Activated T-cell treated with anti-CD3 and anti-CD28 coated beads, Interleukin-2, amount 50 U/mL, for 4 hours (primary cell): ENCODE data around the gene KCNIP4. TPM values are rescaled to one million over a fixed set of nuclear protein-coding genes. Genes with fewer than 3 reads are reported as not detected.

ENCODE experiments used
- ATAC-seq, 2 donors: fragments of 200-7000 bp; cut with Tn5 transposase; one replicate each; pipeline ENCODE4 v1.10.0; 2021
- DNase-seq: peaks from one replicate; pipeline ENCODE4 v3.0.0-alpha.2; 2020
- H3K27me3 Mint-ChIP-seq: one replicate; pipeline ENCODE4 v1.8.0; 2021; ENCODE audit warnings: low read depth, mixed read lengths
- H3K36me3 Mint-ChIP-seq: one replicate; pipeline ENCODE4 v1.8.0; 2022; ENCODE audit warnings: mixed read lengths; ENCODE audit not compliant: insufficient read depth
- H3K4me1 Mint-ChIP-seq: one replicate; pipeline ENCODE4 v1.8.0; 2021; ENCODE audit warnings: low read depth, mixed read lengths
- H3K4me3 Mint-ChIP-seq: one replicate; pipeline ENCODE4 v1.8.0; 2021; ENCODE audit warnings: mild to moderate bottlenecking, moderate library complexity, mixed read lengths
- H3K9me3 Mint-ChIP-seq: one replicate; pipeline ENCODE4 v1.8.0; 2021; ENCODE audit warnings: mixed read lengths
- total RNA-seq, 3 donors: library from RNA; stranded (reverse); gene quantifications; one replicate each; pipeline ENCODE4 v1.2.1, GENCODE V29; 2021

The KCNIP4 gene
- total RNA-seq, 3 donors from 2014 or later, result not detected

DNA sequence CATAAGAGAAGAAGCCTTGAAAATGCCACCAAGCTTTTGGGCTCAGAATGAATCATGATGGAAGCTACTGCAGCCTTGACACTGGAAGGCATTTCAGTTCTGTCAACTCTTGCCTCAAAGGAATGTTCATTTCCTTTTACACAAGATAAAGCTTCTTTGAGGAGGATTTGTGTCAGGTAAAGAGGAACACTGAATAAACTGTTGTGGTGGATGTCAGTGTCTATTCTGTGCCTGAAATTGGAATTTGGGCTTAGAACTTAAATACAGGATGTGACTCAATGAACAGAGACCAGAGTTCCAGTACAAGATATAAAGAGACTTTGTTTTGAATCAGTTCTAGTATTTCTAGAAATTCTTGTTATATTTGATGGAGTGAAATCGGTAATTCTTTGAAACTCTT, 935.1 kb downstream of the KCNIP4 start:
- DNase-seq (no peak), ATAC-seq (no peak)
- Mint-ChIP-seq H3K27me3 (no peaks in the 10 kb centered on the region), H3K4me3 (no peak overlapping the region), H3K9me3 (peaks cover 12% of the 10 kb centered on the region), H3K4me1 (no peaks in the 10 kb centered on the region), H3K36me3 (no peaks in the 10 kb centered on the region)

DNA sequence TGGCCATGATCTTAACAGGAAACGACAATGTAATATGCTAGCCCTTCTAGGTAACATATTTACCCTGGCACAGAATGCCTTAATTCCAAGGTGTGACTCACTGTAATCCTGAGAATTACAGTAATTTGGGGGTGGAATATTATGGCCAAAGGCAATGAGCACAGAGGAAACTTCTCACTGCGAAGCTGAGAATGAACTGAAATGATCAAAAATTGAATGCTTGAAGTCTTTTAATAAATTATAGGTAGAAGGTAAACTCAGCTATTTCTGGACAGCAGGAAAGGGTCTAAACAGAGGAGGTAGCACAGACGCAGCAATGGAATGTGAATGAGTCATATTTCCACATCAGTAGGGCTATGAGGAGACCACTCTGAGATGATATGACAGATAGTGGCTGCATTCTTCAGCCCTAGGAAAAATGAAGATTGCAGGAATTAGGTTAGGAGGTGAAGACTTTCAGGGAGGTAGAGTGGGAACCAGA, 935.7 kb downstream of the KCNIP4 start:
- DNase-seq (no peak), ATAC-seq (no peak)
- Mint-ChIP-seq H3K36me3 (no peaks in the 10 kb centered on the region), H3K4me1 (no peaks in the 10 kb centered on the region), H3K9me3 (peaks cover 12% of the 10 kb centered on the region), H3K4me3 (no peak overlapping the region), H3K27me3 (no peaks in the 10 kb centered on the region)

DNA sequence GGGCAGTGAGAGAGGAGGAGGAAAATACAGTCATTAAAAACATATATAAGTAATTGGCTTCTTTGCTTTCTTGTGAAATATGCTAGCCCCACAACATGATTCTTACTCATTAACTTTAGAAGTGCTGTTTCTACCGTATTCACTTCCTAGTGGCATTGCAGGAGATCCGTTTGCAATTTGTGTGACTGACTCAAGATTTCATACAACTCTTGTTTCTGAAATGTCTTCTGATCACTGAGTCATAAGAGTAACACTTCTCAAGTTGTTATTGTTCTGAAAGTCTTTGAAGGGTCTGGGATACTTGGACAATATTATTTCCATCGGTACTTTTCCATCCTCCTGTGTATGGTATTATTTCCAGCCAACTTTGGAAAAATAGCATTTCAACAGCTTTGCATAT, 937.5 kb downstream of the KCNIP4 start:
- no peak for DNase-seq
- no peaks in the 10 kb centered on the region for H3K4me1 Mint-ChIP-seq
- no peaks in the 10 kb centered on the region for H3K27me3 Mint-ChIP-seq

DNA sequence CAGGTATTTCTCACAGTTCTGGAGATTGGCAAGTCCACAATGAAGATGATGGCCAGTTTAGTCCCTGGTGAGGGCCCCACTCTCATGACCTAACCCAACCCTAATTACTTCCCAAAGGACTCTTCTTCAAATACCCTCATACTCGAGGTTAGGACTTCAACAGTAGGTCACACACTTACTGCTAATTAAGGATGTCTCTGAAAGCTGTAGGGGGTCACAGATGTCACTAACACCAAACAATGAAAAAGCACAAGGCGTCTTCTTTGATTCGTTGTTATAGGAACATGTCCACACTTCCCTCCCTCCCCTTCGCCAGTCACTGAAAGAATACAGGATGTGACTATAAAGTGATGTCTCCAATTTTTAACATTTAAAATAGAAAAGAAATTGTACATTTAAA, 938.6 kb downstream of the KCNIP4 start:
- H3K27me3 Mint-ChIP-seq, result no peaks in the 10 kb centered on the region
- H3K9me3 Mint-ChIP-seq, result peaks cover 9% of the 10 kb centered on the region
- no peaks in the 10 kb centered on the region for H3K36me3 Mint-ChIP-seq
- DNase-seq, result no peak
- ATAC-seq, result no peak
- no peak overlapping the region for H3K4me3 Mint-ChIP-seq
- H3K4me1 Mint-ChIP-seq, result no peaks in the 10 kb centered on the region

More for the DNA sequence above, 937.5 kb downstream of the KCNIP4 start:
- Mint-ChIP-seq H3K36me3 (no peaks in the 10 kb centered on the region), H3K4me3 (no peak overlapping the region), H3K9me3 (peaks cover 9% of the 10 kb centered on the region)
- ATAC-seq, result no peak

DNA sequence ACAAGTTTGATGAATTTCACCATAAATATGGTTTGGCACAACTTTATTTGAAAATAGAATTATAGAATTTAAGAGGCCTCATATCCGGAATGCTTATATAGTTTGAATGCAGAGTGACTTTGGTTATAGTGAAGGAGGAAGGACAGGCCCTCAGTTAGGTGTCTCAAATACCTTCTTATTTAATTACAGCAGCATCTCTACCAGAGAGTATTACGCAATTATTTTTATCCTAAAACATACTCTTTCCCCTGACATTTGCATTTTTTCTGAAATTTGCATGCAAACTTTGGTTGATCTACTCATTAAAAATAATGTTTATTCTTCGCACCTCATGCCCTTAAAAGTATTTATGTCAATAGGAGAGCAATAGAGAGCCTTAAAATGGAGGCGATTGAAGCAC, 942.9 kb downstream of the KCNIP4 start:
- peaks cover 13% of the 10 kb centered on the region for H3K4me1 Mint-ChIP-seq
- no peaks in the 10 kb centered on the region for H3K27me3 Mint-ChIP-seq

DNA sequence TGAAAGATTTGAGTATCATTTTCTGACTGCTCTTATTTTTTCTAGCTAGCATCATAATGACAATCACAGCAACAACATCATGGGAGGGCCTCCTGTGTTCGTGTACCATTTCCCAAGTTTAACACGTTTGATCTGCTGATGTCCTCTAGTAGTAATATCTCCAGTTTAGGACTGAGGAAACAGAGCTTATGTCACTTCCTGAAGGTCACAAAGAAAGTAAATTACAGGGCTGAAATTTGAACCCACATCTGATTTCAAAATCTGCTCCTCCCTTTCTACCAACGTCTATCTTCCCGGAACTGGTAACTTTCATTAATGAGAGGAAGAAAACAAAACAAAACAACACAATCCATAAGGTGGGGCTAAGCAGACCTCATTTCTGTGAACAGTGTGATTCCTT, 945.6 kb downstream of the KCNIP4 start:
- Mint-ChIP-seq H3K4me3 (no peak overlapping the region), H3K27me3 (no peaks in the 10 kb centered on the region), H3K9me3 (peaks cover 4% of the 10 kb centered on the region), H3K36me3 (no peaks in the 10 kb centered on the region), H3K4me1 (peaks cover 13% of the 10 kb centered on the region)
- ATAC-seq, result no peak
- no peak for DNase-seq

More for the DNA sequence above, 942.9 kb downstream of the KCNIP4 start:
- H3K36me3 Mint-ChIP-seq, result no peaks in the 10 kb centered on the region
- DNase-seq (no peak), ATAC-seq (no peak)
- peaks cover 9% of the 10 kb centered on the region for H3K9me3 Mint-ChIP-seq
- H3K4me3 Mint-ChIP-seq, result no peak overlapping the region

DNA sequence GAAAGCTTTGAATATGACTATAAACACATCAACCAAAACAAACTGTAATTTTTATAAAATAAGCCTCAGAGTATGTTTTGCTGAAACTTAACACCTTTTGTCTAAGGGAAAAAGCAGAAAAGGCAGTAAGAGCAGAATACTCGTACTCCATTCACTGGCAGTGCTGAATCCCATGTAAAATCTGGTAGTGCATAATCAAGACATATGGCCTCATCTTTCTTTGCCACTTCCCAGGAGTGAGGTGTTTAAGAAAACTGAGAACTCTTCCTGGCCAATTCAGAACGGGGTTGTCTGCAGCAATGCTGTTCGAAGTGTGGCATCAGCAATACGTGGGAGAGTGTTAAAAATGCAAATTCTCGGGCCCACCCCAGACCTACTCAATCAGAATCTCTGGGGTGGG, 946.3 kb downstream of the KCNIP4 start:
- peaks cover 4% of the 10 kb centered on the region for H3K9me3 Mint-ChIP-seq
- no peak for DNase-seq
- peaks cover 13% of the 10 kb centered on the region for H3K4me1 Mint-ChIP-seq
- H3K36me3 Mint-ChIP-seq, result no peaks in the 10 kb centered on the region
- no peak for ATAC-seq
- H3K4me3 Mint-ChIP-seq, result no peak overlapping the region
- H3K27me3 Mint-ChIP-seq, result no peaks in the 10 kb centered on the region

DNA sequence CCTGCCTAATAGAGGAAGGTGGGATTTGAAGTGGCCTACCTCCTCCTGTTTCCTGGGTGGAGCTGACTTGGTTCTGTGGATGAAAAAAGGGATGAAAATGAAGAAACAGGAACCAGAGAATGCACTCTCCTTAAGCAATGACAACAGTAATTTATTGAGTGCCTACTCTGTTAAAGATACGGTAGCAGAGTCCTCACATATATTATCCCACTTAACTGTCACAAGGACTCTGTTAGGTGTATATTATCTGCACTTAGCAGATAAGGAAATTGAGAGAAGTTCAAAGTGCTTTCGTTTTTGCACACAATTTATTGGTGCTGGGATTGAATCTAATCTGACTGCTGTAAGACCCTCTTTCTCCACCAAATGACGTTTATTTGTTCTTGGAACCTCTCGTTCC, 947.1 kb downstream of the KCNIP4 start:
- DNase-seq (no peak), ATAC-seq (no peak)
- Mint-ChIP-seq H3K27me3 (no peaks in the 10 kb centered on the region), H3K4me1 (peaks cover 13% of the 10 kb centered on the region), H3K4me3 (peak overlapping the region; percentile 32), H3K36me3 (no peaks in the 10 kb centered on the region), H3K9me3 (peaks cover 2% of the 10 kb centered on the region)

DNA sequence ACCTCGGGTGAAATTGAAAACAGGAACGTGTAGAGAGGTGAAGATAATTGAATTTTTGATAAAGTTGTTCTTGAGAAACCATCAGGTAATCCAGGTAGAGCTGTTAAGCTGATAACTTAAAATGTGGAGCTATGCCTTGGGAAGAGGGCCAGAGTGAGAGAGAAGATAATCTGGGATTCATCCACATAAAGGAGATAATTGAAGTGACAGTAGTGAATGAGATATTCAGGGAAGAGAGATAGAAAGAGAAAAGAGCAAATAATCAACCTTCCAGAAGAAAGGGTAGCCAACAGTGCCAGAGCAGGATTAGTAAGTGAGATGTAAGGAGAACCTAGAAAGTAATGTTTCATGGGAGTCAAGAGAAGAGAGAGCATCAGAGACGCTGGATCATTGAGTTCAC, 950.7 kb downstream of the KCNIP4 start:
- H3K9me3 Mint-ChIP-seq, result no peaks in the 10 kb centered on the region
- no peaks in the 10 kb centered on the region for H3K27me3 Mint-ChIP-seq
- no peak overlapping the region for H3K4me3 Mint-ChIP-seq
- H3K36me3 Mint-ChIP-seq, result no peaks in the 10 kb centered on the region
- peaks cover 8% of the 10 kb centered on the region for H3K4me1 Mint-ChIP-seq
- DNase-seq (no peak), ATAC-seq (no peak)

DNA sequence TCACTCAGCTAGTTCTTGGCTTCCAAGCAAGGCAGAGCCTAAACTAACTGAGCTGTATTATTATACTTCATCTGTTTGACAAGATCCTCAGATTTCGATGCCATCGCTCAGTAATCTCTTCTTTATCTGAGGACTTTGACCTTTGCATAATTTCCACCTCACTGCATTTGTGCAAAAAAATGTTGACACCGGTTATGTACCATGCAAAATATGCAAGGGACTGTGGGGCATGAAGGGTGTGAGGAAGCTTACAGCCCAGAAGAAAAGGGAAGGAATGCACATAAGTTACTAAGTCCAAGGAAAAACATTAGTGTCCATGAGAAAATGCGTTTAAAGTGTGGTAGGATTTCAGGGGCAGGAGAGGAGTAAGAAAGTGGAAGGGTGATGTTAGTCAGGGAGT, 953.0 kb downstream of the KCNIP4 start:
- no peak overlapping the region for H3K4me3 Mint-ChIP-seq
- DNase-seq (no peak), ATAC-seq (no peak)
- H3K27me3 Mint-ChIP-seq, result no peaks in the 10 kb centered on the region
- H3K4me1 Mint-ChIP-seq, result no peaks in the 10 kb centered on the region
- no peaks in the 10 kb centered on the region for H3K9me3 Mint-ChIP-seq
- no peaks in the 10 kb centered on the region for H3K36me3 Mint-ChIP-seq

DNA sequence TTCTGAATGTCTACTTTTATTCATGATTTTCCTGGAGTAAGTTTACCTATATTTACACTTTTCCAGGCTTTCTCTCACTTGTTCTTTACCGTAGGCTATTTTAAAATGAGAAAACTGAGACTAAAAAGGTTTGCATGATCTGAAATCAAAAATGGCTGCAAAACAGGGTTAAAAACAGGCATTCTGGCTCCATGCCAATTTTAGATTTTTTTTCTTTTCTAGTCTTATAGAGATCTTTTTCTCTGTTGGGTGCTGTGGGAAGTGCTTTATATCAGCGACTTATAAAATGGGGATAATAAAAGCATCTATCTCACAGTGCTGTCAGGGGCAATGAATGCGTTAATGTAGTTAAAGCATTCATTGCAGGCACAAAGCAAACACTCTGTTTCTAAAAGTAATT, 953.6 kb downstream of the KCNIP4 start:
- Mint-ChIP-seq H3K4me3 (no peak overlapping the region), H3K4me1 (no peaks in the 10 kb centered on the region), H3K36me3 (no peaks in the 10 kb centered on the region), H3K9me3 (no peaks in the 10 kb centered on the region), H3K27me3 (no peaks in the 10 kb centered on the region)
- ATAC-seq (no peak), DNase-seq (no peak)

DNA sequence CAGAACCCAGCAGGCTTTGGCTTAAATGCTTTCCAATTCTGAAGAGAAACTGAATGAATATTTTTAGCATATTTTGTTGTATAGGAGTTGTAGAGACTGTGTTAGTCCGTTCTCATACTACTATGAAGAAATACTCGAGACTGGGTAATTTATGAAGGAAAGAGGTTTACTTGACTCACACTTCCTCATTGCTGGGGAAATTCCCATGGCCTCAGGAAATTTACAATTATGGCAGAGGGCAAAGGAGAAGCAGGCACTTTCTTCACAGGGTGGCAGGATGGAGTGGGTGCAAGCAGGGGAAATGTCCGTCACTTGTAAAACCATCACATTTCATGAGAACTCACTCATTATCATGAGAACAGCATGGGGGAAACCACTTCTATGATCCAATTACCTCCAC, 956.6 kb downstream of the KCNIP4 start:
- Mint-ChIP-seq H3K4me3 (no peak overlapping the region), H3K27me3 (no peaks in the 10 kb centered on the region), H3K36me3 (no peaks in the 10 kb centered on the region), H3K9me3 (no peaks in the 10 kb centered on the region), H3K4me1 (no peaks in the 10 kb centered on the region)
- no peak for ATAC-seq
- no peak for DNase-seq

DNA sequence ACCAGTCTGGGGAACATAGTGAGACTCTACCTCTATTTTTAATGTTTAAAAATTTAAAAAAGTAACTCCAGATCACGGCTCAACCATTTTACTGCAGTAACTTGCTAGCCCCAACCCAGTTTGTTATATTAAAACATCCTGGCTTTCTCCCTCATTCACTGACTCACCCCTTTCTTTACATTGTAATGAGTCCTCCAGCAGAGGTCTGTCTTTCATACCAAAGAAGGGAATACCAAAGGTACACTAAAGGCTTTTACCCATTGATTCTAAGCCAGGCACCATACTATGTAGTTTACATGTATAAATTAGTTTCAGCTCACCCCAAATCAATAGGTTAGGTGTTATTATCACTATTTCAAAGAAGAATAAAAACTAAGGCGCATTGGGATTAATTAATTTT, 961.4 kb downstream of the KCNIP4 start:
- Mint-ChIP-seq H3K9me3 (no peaks in the 10 kb centered on the region), H3K4me1 (no peaks in the 10 kb centered on the region), H3K27me3 (peaks cover 11% of the 10 kb centered on the region), H3K4me3 (no peak overlapping the region), H3K36me3 (no peaks in the 10 kb centered on the region)
- ATAC-seq, result no peak
- DNase-seq, result no peak

DNA sequence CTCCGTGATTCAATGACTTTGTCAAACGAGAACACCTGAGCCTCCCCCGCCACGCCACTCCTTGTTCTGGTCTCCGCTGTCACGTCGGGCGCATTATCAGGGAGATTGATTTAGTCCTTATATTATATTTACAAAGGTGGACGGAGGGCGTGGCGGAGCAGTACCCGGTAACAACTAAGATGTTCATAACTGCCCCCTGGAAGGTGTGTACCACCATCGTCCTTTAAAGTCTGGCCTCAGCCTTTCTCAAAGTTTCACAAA, 964.1 kb downstream of the KCNIP4 start:
- DNase-seq, result no peak
- peaks cover 6% of the 10 kb centered on the region for H3K9me3 Mint-ChIP-seq
- peaks cover 11% of the 10 kb centered on the region for H3K27me3 Mint-ChIP-seq
- H3K36me3 Mint-ChIP-seq, result no peaks in the 10 kb centered on the region
- no peak for ATAC-seq
- H3K4me3 Mint-ChIP-seq, result no peak overlapping the region
- H3K4me1 Mint-ChIP-seq, result no peaks in the 10 kb centered on the region

DNA sequence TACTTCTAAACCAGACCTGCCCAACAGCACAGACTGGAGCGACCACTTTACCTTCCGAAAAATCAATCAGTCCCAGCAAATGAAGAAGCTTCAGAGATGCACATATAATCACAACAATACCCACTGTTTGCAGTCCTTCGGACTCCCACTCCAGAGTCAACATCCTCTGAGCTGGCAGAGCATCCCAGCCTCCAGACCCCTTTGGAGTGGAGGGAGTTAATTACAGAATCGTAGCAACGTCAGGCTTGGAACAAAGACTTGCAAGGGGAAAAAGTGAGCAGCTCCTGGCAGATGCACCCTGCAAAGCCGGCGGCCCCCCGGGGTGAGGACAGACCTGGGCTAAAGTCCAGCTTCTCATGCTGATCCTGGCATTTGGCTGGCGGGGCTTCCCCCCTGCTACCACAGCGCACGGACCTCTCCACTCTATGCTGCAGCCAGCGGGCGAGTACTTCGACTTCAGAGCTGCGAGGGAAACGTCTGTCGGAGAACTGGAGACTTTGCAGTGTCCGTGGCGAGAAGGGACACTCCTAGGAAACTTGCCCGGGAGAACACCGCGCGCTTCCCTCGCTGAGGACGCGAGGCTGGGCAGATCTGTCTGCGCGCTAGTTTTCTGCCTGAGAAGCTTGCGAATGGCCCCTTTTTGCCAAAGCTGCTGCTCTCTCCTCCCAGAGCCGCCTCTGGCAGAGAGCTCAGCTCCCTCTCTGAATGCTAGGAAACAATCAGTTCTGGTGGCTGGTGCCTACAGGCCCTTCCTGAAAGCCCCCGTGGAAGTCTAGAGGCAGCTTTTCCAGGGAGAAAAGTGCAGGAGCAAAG, 964.6 kb downstream of the KCNIP4 start:
- no peaks in the 10 kb centered on the region for H3K36me3 Mint-ChIP-seq
- DNase-seq, result no peak
- ATAC-seq, result no peak
- H3K9me3 Mint-ChIP-seq, result peaks cover 6% of the 10 kb centered on the region
- no peak overlapping the region for H3K4me3 Mint-ChIP-seq
- H3K4me1 Mint-ChIP-seq, result no peaks in the 10 kb centered on the region
- peaks cover 11% of the 10 kb centered on the region for H3K27me3 Mint-ChIP-seq
